Memory B cell (primary cell): ENCODE results near the gene REEP2.
A peak's percentile ranks its signal among the peaks of the same experiment; 100 is the strongest.

Experiments
- ATAC-seq: fragments of 150-1000 bp; cut with Tn5 transposase; 2 replicates; pipeline ENCODE4 v1.10.0; 2021; ENCODE audit warnings: low read depth, mild to moderate bottlenecking, moderate library complexity
- DNase-seq, 2 donors: peaks; one replicate each; pipeline ENCODE4 v3.0.0; 2022; ENCODE audit warnings: low spot score in 2 of 2
- H3K27ac Mint-ChIP-seq: one replicate; pipeline ENCODE4 v1.8.0; 2022; ENCODE audit warnings: mild to moderate bottlenecking, moderate library complexity, mixed read lengths
- H3K27me3 Mint-ChIP-seq: one replicate; pipeline ENCODE4 v1.8.0; 2022; ENCODE audit warnings: mixed read lengths
- H3K36me3 Mint-ChIP-seq: one replicate; pipeline ENCODE4 v1.8.0; 2022; ENCODE audit warnings: mild to moderate bottlenecking, mixed read lengths
- H3K4me1 Mint-ChIP-seq: one replicate; pipeline ENCODE4 v1.8.0; 2022; ENCODE audit warnings: mixed read lengths
- H3K4me3 Mint-ChIP-seq: one replicate; pipeline ENCODE4 v1.8.0; 2022; ENCODE audit warnings: mild to moderate bottlenecking, moderate library complexity, mixed read lengths
- H3K9me3 Mint-ChIP-seq: one replicate; pipeline ENCODE4 v1.8.0; 2022; ENCODE audit warnings: mixed read lengths

Gene REEP2

GRCh38 chr5:138440159-138441073 is 1.6 kb downstream of the REEP2 start:
- no peak for ATAC-seq

GRCh38 chr5:138441221-138441620 is 2.4 kb downstream of the REEP2 start:
- H3K9me3 Mint-ChIP-seq, result no peaks in the 10 kb centered on the region
- DNase-seq (no peak), ATAC-seq (no peak)
- peaks cover 13% of the 10 kb centered on the region for H3K4me1 Mint-ChIP-seq
- H3K36me3 Mint-ChIP-seq, result no peaks in the 10 kb centered on the region
- no peak overlapping the region for H3K27ac Mint-ChIP-seq
- H3K4me3 Mint-ChIP-seq, result no peak overlapping the region
- peaks cover 4% of the 10 kb centered on the region for H3K27me3 Mint-ChIP-seq

More at GRCh38 chr5:138440159-138441073, 1.6 kb downstream of the REEP2 start:
- peak overlapping the region; percentile 49 for H3K4me3 Mint-ChIP-seq
- peaks cover 13% of the 10 kb centered on the region for H3K4me1 Mint-ChIP-seq
- peaks cover 5% of the 10 kb centered on the region for H3K36me3 Mint-ChIP-seq
- H3K9me3 Mint-ChIP-seq, result no peaks in the 10 kb centered on the region
- no peak for DNase-seq
- peaks cover 4% of the 10 kb centered on the region for H3K27me3 Mint-ChIP-seq
- no peak overlapping the region for H3K27ac Mint-ChIP-seq

GRCh38 chr5:138444078-138444773 is 5.4 kb downstream of the REEP2 start:
- Mint-ChIP-seq H3K36me3 (no peaks in the 10 kb centered on the region), H3K4me1 (no peaks in the 10 kb centered on the region), H3K27ac (no peak overlapping the region), H3K4me3 (no peak overlapping the region), H3K9me3 (no peaks in the 10 kb centered on the region), H3K27me3 (peaks cover 2% of the 10 kb centered on the region)
- DNase-seq (no peak), ATAC-seq (no peak)

- no peak for DNase-seq
- H3K4me3 Mint-ChIP-seq, result no peak overlapping the region
- no peak for ATAC-seq
- H3K27ac Mint-ChIP-seq, result no peak overlapping the region
- peaks cover 3% of the 10 kb centered on the region for H3K27me3 Mint-ChIP-seq
- no peaks in the 10 kb centered on the region for H3K36me3 Mint-ChIP-seq
- peaks cover 2% of the 10 kb centered on the region for H3K4me1 Mint-ChIP-seq
- H3K9me3 Mint-ChIP-seq, result no peaks in the 10 kb centered on the region
Observed at GRCh38 chr5:138444774-138445546, 6.1 kb downstream of the REEP2 start.

DNA sequence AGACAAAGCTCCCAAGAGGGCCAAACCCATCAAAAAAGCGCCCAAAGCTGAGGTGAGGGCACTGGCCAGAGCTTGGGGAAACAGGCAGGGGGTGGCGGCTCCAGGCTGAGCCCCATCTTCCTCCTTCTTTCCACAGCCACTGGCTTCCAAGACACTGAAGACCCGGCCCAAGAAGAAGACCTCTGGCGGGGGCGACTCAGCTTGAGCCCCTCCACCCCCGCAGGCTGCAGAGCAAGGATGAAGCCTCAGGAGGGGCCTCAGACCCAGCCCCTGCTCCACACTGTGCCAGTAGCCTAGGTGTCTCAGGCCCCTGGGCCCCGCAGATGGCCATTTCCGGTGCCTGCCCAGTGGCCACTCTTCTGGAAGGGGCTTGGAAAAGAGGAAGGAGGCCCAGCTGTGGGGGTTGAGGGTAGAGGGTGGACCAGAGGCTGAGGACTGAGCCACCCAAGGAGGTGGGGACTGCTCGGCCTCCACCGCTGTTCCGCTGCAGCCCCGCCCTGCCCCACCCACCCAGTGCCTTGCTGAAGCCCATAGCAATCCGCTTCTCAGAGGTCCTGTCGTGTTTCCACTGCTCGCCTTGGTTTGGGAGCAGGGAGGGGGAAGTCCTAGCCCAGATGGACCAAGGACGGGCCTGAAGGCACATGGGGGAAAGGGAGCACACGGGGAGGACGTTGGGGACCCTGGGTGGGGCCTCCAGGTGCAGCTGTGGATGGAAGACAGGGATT is 6.9 kb downstream of the REEP2 start:
- ATAC-seq, result no peak
- no peak for DNase-seq
- Mint-ChIP-seq H3K27me3 (peaks cover 1% of the 10 kb centered on the region), H3K4me3 (no peak overlapping the region), H3K36me3 (no peaks in the 10 kb centered on the region), H3K9me3 (no peaks in the 10 kb centered on the region), H3K27ac (no peak overlapping the region), H3K4me1 (peaks cover 2% of the 10 kb centered on the region)

- ATAC-seq, result no peak
- H3K4me1 Mint-ChIP-seq, result peaks cover 2% of the 10 kb centered on the region
- DNase-seq, result no peak
- no peak overlapping the region for H3K4me3 Mint-ChIP-seq
- no peaks in the 10 kb centered on the region for H3K9me3 Mint-ChIP-seq
- H3K27me3 Mint-ChIP-seq, result peaks cover 3% of the 10 kb centered on the region
- H3K27ac Mint-ChIP-seq, result peak overlapping the region; percentile 2
- no peaks in the 10 kb centered on the region for H3K36me3 Mint-ChIP-seq
Observed at GRCh38 chr5:138448070-138448469, 9.2 kb downstream of the REEP2 start.

DNA sequence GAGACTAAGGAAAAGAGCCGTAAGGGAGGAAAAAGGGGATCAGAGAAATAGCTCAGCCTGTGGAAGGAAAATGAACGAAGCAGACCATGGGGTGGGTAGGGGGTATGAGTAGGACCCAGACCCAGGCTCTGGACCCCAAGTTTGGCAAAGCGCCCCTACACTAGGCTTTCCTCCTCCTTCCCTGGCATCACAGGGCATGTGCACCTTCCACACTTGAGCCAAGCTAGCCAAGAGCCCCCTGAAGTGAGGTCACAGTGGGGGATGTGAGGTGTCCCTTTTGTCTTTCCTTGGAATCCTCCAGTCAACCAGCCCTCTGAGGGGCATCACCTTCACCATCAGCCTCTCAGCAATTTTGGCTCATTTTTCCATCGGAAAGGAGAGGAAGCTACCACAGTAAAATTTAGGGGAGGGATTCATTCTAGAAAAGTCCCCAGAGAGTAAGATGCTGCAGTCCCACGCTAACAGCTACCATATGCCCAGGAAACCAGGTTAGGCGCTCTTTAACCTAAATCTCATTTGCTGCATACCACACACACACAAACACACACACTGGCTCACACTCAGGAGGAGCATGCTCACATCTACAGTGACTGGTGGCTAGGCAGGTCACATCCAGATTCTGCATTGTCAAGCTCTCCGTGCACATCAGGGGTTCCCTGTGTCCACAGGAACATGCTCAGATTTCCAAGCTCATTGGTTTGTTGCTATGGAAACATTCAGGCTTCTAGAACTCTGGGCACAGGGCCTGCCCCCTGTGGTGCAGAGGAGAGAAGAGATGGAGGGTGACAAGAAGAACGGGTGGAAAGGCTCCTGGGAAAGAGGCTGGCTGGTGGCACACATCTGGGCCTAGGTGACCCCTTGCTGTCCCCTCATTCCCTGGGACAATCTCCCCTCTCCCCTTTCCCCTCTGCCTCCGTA is 9.9 kb downstream of the REEP2 start:
- no peaks in the 10 kb centered on the region for H3K9me3 Mint-ChIP-seq
- no peak overlapping the region for H3K4me3 Mint-ChIP-seq
- peaks cover 2% of the 10 kb centered on the region for H3K4me1 Mint-ChIP-seq
- peaks cover 3% of the 10 kb centered on the region for H3K27me3 Mint-ChIP-seq
- ATAC-seq (no peak), DNase-seq (no peak)
- no peak overlapping the region for H3K27ac Mint-ChIP-seq
- H3K36me3 Mint-ChIP-seq, result no peaks in the 10 kb centered on the region

- no peaks in the 10 kb centered on the region for H3K9me3 Mint-ChIP-seq
- H3K27ac Mint-ChIP-seq, result no peak overlapping the region
- H3K4me3 Mint-ChIP-seq, result no peak overlapping the region
- peaks cover 2% of the 10 kb centered on the region for H3K4me1 Mint-ChIP-seq
- H3K27me3 Mint-ChIP-seq, result peaks cover 3% of the 10 kb centered on the region
- DNase-seq (peak; percentile 74 to 84), ATAC-seq (peak; percentile 93)
- H3K36me3 Mint-ChIP-seq, result no peaks in the 10 kb centered on the region
Observed at GRCh38 chr5:138449501-138450239, 10.8 kb downstream of the REEP2 start.

GRCh38 chr5:138450971-138451370 is 12.1 kb downstream of the REEP2 start:
- ATAC-seq (no peak), DNase-seq (no peak)
- Mint-ChIP-seq H3K27me3 (peaks cover 3% of the 10 kb centered on the region), H3K4me1 (peaks cover 2% of the 10 kb centered on the region), H3K9me3 (no peaks in the 10 kb centered on the region), H3K36me3 (no peaks in the 10 kb centered on the region), H3K27ac (no peak overlapping the region), H3K4me3 (no peak overlapping the region)

DNA sequence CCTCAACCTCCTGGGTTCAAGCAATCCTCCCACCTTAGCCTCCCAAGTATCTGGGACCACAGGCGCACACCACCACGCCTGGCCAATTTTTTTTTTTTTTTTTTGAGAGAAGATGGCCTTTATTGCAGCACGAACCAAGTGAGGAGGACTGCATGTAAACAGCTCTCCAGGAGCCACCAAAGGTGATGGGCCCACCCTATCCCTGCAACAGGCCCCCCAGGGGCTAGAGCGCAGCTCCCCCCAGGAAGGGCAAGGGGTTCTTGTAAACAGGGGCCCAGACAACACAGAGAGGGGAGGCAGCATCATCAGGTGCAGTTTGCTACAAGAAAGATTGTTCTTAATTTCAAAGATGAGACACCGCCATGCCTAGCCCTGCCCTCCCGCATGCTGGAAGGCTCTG is 13.9 kb downstream of the REEP2 start:
- Mint-ChIP-seq H3K27ac (no peak overlapping the region), H3K36me3 (no peaks in the 10 kb centered on the region), H3K27me3 (peaks cover 3% of the 10 kb centered on the region), H3K9me3 (no peaks in the 10 kb centered on the region), H3K4me3 (no peak overlapping the region), H3K4me1 (peaks cover 2% of the 10 kb centered on the region)
- ATAC-seq (no peak), DNase-seq (no peak)

DNA sequence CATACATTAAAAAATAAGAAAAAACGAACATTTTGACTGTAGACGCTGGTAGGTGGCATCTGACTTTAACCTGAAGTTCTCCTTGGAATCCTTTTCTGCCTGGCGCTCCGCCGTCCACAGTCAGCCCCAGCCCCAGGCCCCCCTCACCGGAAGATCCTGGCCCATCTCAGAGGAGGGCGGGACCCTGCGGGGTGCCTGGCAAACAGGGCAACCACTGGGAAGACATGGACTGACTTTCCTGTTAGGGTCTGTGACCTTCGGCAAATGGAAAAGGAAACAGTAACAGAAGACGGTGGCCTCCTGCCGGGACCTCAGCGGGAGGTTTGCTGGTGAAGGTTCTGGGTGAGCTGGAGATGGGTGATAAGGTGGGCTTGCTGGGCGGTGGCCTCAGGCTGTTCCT is 14.7 kb downstream of the REEP2 start:
- Mint-ChIP-seq H3K4me1 (peaks cover 4% of the 10 kb centered on the region), H3K27ac (no peak overlapping the region), H3K27me3 (peaks cover 3% of the 10 kb centered on the region), H3K36me3 (no peaks in the 10 kb centered on the region), H3K9me3 (no peaks in the 10 kb centered on the region), H3K4me3 (no peak overlapping the region)
- ATAC-seq, result no peak
- no peak for DNase-seq

- Mint-ChIP-seq H3K27me3 (peaks cover 3% of the 10 kb centered on the region), H3K36me3 (no peaks in the 10 kb centered on the region), H3K27ac (no peak overlapping the region), H3K4me3 (no peak overlapping the region), H3K9me3 (no peaks in the 10 kb centered on the region), H3K4me1 (peaks cover 9% of the 10 kb centered on the region)
- no peak for ATAC-seq
- DNase-seq, result no peak
Observed at GRCh38 chr5:138454121-138454520, 15.3 kb downstream of the REEP2 start.
